Thoracic aorta (tissue), 2 donors: ENCODE data around the gene ABCC11. TPM values are rescaled to one million over a fixed set of nuclear protein-coding genes. Genes with fewer than 3 reads are reported as not detected.

Experiments used
- ATAC-seq: fragments of 150-250 bp; one replicate; pipeline ENCODE4 v1.8.0; 2017; ENCODE audit warnings: low read depth; ENCODE audit not compliant: insufficient number of reproducible peaks, low FRiP score
- DNase-seq: peaks from one replicate; pipeline ENCODE4 v3.0.0-alpha.2; 2020; ENCODE audit warnings: low spot score
- H3K27ac ChIP-seq, 2 donors: fragments of 200-600 bp; sonication (generic); 1 replicate in 1 of 2; 2 replicates in 1 of 2; pipeline ENCODE4 v1.5.1; 2016; ENCODE audit warnings: mild to moderate bottlenecking in 2 of 2, moderate library complexity in 2 of 2
- H3K27me3 ChIP-seq: fragments of 200-600 bp; sonication (generic); replicated peaks from 2 replicates; pipeline ENCODE4 v1.6.0; 2016; ENCODE audit warnings: mild to moderate bottlenecking; ENCODE audit not compliant: insufficient read depth
- H3K36me3 ChIP-seq: fragments of 200-600 bp; sonication (generic); one replicate; pipeline ENCODE4 v1.5.1; 2016
- H3K4me1 ChIP-seq, 2 donors: fragments of 200-600 bp; sonication (generic); 1 replicate in 1 of 2; 2 replicates in 1 of 2; pipeline versions ENCODE4 v1.5.1 to v1.6.0; 2016; ENCODE audit warnings: low read depth in 2 of 2, mild to moderate bottlenecking in 1 of 2; ENCODE audit not compliant: control insufficient read depth in 1 of 2
- H3K4me3 ChIP-seq: fragments of 200-600 bp; sonication (generic); 2 replicates; pipeline ENCODE4 v1.5.1; 2016; ENCODE audit warnings: mild to moderate bottlenecking
- H3K9me3 ChIP-seq: fragments of 200-600 bp; sonication (generic); 2 replicates; pipeline ENCODE4 v1.5.1; 2016
- total RNA-seq, 2 donors: library from RNA; depleted of rRNA; stranded (reverse); fragments of >200 nt; gene quantifications; one replicate each; pipeline versions ENCODE4 v1.1.0 to v1.2.3, GENCODE V29; 2016
- TF ChIP-seq, protein P1 (sequence below): fragments of 200-600 bp; sonication (generic); IDR thresholded peaks from one replicate; pipeline ENCODE4 v1.5.1; 2019; ENCODE audit warnings: antibody characterized with exemption

Gene ABCC11
- total RNA-seq, 2 donors from 2014 or later, result not detected

DNA sequence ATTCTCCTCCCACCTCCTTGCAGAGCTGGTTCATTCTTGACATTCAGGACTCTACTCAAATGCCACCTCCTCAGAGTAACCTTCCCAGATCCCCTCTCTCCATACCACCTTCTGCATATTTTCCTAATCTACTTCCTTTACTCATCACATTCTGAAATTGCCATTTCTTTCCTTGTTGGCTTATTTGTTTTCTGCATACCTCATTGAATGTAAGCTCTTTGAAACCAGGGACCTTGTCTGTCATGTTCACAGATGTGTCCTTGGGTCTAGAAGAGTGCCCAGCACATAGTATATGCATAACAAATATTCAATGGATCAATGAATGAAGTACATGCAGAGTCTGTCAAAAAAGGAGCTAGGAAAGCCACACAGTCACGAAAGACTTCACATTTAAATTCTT lies 11.1 kb downstream of the ABCC11 start:
- ATAC-seq (no peak), DNase-seq (no peak)
- Histone ChIP-seq H3K27me3 (no peaks in the 10 kb centered on the region), H3K27ac (no peak overlapping the region), H3K4me3 (no peak overlapping the region), H3K9me3 (no peaks in the 10 kb centered on the region), H3K4me1 (no peaks in the 10 kb centered on the region), H3K36me3 (no peaks in the 10 kb centered on the region)
- TF ChIP-seq, protein P1, sequence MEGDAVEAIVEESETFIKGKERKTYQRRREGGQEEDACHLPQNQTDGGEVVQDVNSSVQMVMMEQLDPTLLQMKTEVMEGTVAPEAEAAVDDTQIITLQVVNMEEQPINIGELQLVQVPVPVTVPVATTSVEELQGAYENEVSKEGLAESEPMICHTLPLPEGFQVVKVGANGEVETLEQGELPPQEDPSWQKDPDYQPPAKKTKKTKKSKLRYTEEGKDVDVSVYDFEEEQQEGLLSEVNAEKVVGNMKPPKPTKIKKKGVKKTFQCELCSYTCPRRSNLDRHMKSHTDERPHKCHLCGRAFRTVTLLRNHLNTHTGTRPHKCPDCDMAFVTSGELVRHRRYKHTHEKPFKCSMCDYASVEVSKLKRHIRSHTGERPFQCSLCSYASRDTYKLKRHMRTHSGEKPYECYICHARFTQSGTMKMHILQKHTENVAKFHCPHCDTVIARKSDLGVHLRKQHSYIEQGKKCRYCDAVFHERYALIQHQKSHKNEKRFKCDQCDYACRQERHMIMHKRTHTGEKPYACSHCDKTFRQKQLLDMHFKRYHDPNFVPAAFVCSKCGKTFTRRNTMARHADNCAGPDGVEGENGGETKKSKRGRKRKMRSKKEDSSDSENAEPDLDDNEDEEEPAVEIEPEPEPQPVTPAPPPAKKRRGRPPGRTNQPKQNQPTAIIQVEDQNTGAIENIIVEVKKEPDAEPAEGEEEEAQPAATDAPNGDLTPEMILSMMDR, result no peak

GRCh38 chr16:48235556-48236136 lies 11.7 kb downstream of the ABCC11 start:
- Histone ChIP-seq H3K36me3 (no peaks in the 10 kb centered on the region), H3K4me3 (no peak overlapping the region), H3K9me3 (no peaks in the 10 kb centered on the region), H3K27ac (no peak overlapping the region), H3K27me3 (no peaks in the 10 kb centered on the region), H3K4me1 (no peaks in the 10 kb centered on the region)
- ATAC-seq (no peak), DNase-seq (no peak)
- TF ChIP-seq, protein P1, result no peak

DNA sequence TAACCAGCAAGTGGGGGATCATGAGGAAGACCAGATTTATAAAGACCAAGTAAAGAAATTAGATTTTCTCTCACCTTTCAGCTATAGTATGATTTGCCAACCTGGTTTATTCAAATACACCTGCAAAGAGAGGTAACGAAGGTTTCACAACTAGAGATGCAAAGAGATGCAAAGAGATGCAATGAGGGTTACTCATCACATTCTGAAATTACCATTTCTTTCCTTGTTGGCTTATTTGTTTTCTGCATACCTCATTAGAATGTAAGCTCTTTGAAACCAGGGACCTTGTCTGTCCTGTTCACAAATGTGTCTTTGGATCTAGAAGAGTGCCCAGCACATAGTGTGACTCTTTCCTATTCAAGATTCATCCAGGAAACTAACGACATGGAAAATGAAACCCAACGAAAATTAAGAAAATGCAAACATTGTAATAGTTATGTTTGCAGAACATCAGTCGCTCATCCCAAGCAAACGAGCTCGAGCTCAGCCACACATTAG lies 12.2 kb downstream of the ABCC11 start:
- ATAC-seq (no peak), DNase-seq (no peak)
- Histone ChIP-seq H3K36me3 (no peaks in the 10 kb centered on the region), H3K4me1 (no peaks in the 10 kb centered on the region), H3K27ac (no peak overlapping the region), H3K27me3 (no peaks in the 10 kb centered on the region), H3K9me3 (no peaks in the 10 kb centered on the region), H3K4me3 (no peak overlapping the region)
- TF ChIP-seq, protein P1, result no peak

DNA sequence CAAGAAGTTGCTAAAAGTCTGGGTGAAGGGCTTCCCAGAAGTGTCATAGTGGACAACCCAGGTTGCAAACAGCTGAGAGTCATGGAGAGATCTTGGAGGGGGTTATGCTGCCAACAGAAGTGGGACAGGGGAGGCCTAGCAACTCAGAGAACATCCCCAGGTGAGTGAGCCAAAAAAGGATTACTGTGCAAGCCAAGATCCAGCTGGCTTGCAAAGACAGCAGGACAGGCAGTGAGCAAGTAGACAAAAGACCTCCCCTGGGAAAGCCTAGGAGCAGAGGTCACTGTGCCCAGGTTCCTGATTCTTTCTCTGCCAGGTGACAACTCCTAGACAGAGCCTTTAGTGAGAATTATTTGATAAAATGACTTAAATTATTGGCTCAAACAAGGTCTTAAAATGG lies 12.7 kb downstream of the ABCC11 start:
- Histone ChIP-seq H3K27me3 (no peaks in the 10 kb centered on the region), H3K27ac (no peak overlapping the region), H3K36me3 (no peaks in the 10 kb centered on the region), H3K9me3 (no peaks in the 10 kb centered on the region), H3K4me1 (no peaks in the 10 kb centered on the region), H3K4me3 (no peak overlapping the region)
- TF ChIP-seq, protein P1, result no peak
- no peak for ATAC-seq
- DNase-seq, result no peak

DNA sequence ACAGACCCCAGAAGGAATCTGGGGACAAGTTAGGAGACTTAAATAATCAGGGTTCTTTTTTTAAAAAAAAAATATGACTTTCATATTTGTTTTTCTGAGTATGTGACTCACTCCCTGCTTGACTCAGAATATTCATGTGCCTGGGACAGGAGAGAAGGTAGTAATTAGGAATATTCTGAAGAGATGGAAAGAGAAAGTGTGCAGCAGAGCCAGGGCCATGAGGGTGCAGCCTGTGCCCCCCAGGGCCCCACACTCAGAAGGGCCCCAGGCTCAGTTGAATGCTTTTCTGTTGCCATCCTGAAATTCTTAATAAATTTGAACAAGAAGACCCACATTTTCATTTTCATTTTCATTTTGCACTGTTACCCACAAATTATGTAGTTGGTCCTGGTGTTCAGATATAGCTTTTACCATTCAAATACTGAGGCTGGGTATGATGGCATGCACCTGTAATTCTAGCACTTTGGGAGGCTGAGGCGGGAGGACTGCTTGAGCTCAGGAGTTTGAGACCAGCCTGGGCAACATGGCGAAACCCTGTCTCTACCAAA lies 14.8 kb downstream of the ABCC11 start:
- TF ChIP-seq, protein P1, result no peak
- no peak for DNase-seq
- no peaks in the 10 kb centered on the region for H3K27me3 ChIP-seq
- no peaks in the 10 kb centered on the region for H3K4me1 ChIP-seq
- H3K9me3 ChIP-seq, result no peaks in the 10 kb centered on the region
- no peaks in the 10 kb centered on the region for H3K36me3 ChIP-seq
- no peak overlapping the region for H3K27ac ChIP-seq
- no peak for ATAC-seq
- H3K4me3 ChIP-seq, result no peak overlapping the region
